Measurements from ENCODE around the gene TYRO3.

The TYRO3 gene

GRCh38 chr15:41558400-41559238 lies at the start of gene TYRO3:
Gene TYRO3 (plus strand): TSS chr15:41559212. CDS start chr15:41559258, 46 bp downstream.
- DNase-seq, result peak; percentile 29

GRCh38 chr15:41510728-41511127 lies 48.3 kb upstream of the TYRO3 start:
- no peak for DNase-seq

More at GRCh38 chr15:41558400-41559238, at the start of gene TYRO3:
- in situ Hi-C loops (cut with MboI; ENCODE audit: low pct_unique_long_range_greater_than_20kb, low sequenced_read_pairs), result no loop called here

GRCh38 chr15:41511331-41511898 lies 47.6 kb upstream of the TYRO3 start:
- in situ Hi-C loops (cut with MboI; ENCODE audit: low pct_unique_long_range_greater_than_20kb, low sequenced_read_pairs), result no loop called here
- no peak for DNase-seq

More at GRCh38 chr15:41510728-41511127, 48.3 kb upstream of the TYRO3 start:
- in situ Hi-C loops (cut with MboI; ENCODE audit: low pct_unique_long_range_greater_than_20kb, low sequenced_read_pairs), result no loop called here

GRCh38 chr15:41511899-41512369 lies 47.1 kb upstream of the TYRO3 start:
- in situ Hi-C loops (cut with MboI; ENCODE audit: low pct_unique_long_range_greater_than_20kb, low sequenced_read_pairs), result no loop called here

GRCh38 chr15:41512512-41512939 lies 46.5 kb upstream of the TYRO3 start:
- DNase-seq, result no peak
- in situ Hi-C loops (cut with MboI; ENCODE audit: low pct_unique_long_range_greater_than_20kb, low sequenced_read_pairs), result no loop called here

More at GRCh38 chr15:41511899-41512369, 47.1 kb upstream of the TYRO3 start:
- no peak for DNase-seq

- no peak for DNase-seq
- in situ Hi-C loops (cut with MboI; ENCODE audit: low pct_unique_long_range_greater_than_20kb, low sequenced_read_pairs), result no loop called here
Observed at GRCh38 chr15:41512940-41513505, 46.0 kb upstream of the TYRO3 start.

GRCh38 chr15:41513506-41514227 lies 45.3 kb upstream of the TYRO3 start, which contains the start of gene LTK:
Gene LTK (minus strand): TSS chr15:41513827. CDS start chr15:41513709, 118 bp downstream.
- in situ Hi-C loops (cut with MboI; ENCODE audit: low pct_unique_long_range_greater_than_20kb, low sequenced_read_pairs), result no loop called here
- DNase-seq, result no peak

- no peak for DNase-seq
- in situ Hi-C loops (cut with MboI; ENCODE audit: low pct_unique_long_range_greater_than_20kb, low sequenced_read_pairs), result no loop called here
Observed at GRCh38 chr15:41517895-41518449, 41.0 kb upstream of the TYRO3 start.

- DNase-seq, result no peak
- in situ Hi-C loops (cut with MboI; ENCODE audit: low pct_unique_long_range_greater_than_20kb, low sequenced_read_pairs), result no loop called here
Observed at GRCh38 chr15:41520636-41521035, 38.4 kb upstream of the TYRO3 start.

- no peak for DNase-seq
- in situ Hi-C loops (cut with MboI; ENCODE audit: low pct_unique_long_range_greater_than_20kb, low sequenced_read_pairs), result no loop called here
Observed at GRCh38 chr15:41521614-41522013, 37.4 kb upstream of the TYRO3 start.

GRCh38 chr15:41523097-41523496 lies 35.9 kb upstream of the TYRO3 start:
- DNase-seq, result no peak
- in situ Hi-C loops (cut with MboI; ENCODE audit: low pct_unique_long_range_greater_than_20kb, low sequenced_read_pairs), result no loop called here

GRCh38 chr15:41530363-41530956 lies 28.6 kb upstream of the TYRO3 start:
- DNase-seq, result peak; percentile 58

GRCh38 chr15:41535544-41535943 lies 23.5 kb upstream of the TYRO3 start:
- in situ Hi-C loops (cut with MboI; ENCODE audit: low pct_unique_long_range_greater_than_20kb, low sequenced_read_pairs), result no loop called here
- DNase-seq, result no peak

More at GRCh38 chr15:41530363-41530956, 28.6 kb upstream of the TYRO3 start:
- in situ Hi-C loops (cut with MboI; ENCODE audit: low pct_unique_long_range_greater_than_20kb, low sequenced_read_pairs), result no loop called here

GRCh38 chr15:41536866-41537265 lies 22.1 kb upstream of the TYRO3 start:
- DNase-seq, result no peak
- in situ Hi-C loops (cut with MboI; ENCODE audit: low pct_unique_long_range_greater_than_20kb, low sequenced_read_pairs), result no loop called here

GRCh38 chr15:41543521-41543870 lies 15.5 kb upstream of the TYRO3 start:
- DNase-seq, result no peak
- in situ Hi-C loops (cut with MboI; ENCODE audit: low pct_unique_long_range_greater_than_20kb, low sequenced_read_pairs), result no loop called here

- in situ Hi-C loops (cut with MboI; ENCODE audit: low pct_unique_long_range_greater_than_20kb, low sequenced_read_pairs), result no loop called here
- no peak for DNase-seq
Observed at GRCh38 chr15:41544650-41545015, 14.4 kb upstream of the TYRO3 start.

GRCh38 chr15:41545218-41545617 lies 13.8 kb upstream of the TYRO3 start:
- in situ Hi-C loops (cut with MboI; ENCODE audit: low pct_unique_long_range_greater_than_20kb, low sequenced_read_pairs), result no loop called here
- no peak for DNase-seq

- DNase-seq, result no peak
- in situ Hi-C loops (cut with MboI; ENCODE audit: low pct_unique_long_range_greater_than_20kb, low sequenced_read_pairs), result no loop called here
Observed at GRCh38 chr15:41546851-41547786, 11.9 kb upstream of the TYRO3 start.

All from KBM-7 (cell line).